B cell (primary cell): ENCODE results near the gene ARFGAP3.

Experiments used
- CTCF ChIP-seq: fragments of 200-600 bp; IDR thresholded peaks from one replicate; pipeline ENCODE4 v1.8.0; 2022; ENCODE audit warnings: antibody characterized with exemption, mild to moderate bottlenecking
- EZH2 ChIP-seq: IDR thresholded peaks from 2 replicates; pipeline ENCODE4 v1.6.1; 2012; ENCODE audit warnings: borderline replicate concordance, low read depth, mild to moderate bottlenecking, moderate library complexity, low read length; ENCODE audit not compliant: insufficient read depth, poor library complexity, severe bottlenecking

- no peak for TF ChIP-seq EZH2
- TF ChIP-seq CTCF, result no peak
These were observed 15.7 kb upstream of the ARFGAP3 start for GRCh38 chr22:42872821-42873220.
